ENCODE measurements around the gene ARID3A.

The ARID3A gene

DNA sequence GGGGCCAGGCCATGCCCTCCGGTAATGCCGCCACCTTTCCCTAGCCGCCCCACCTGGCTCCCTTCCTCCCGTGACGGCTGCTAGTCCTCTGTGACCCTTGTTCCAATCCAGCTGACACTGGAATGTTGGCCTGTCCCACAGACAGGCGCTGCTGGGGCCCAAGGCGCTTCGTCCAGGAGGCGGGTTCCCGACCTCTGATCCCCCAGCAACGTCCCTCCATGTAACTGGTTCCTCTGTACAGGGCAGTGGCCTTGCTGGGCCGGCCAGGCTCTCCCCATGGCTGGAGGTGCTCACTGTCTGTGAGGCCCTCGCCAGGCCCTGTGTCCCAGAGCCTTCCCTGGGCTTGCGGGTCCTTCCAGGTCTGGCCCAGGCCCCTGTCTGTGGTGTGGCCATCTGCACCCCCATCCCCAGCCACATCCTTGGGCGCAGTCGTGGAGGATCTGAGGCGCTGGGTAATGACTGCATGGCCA lies 67.6 kb downstream of the ARID3A start:
- H3K4me3 ChIP-seq (ENCODE audit: low read depth, low read length), result no peak overlapping the region
- TF ChIP-seq, protein P1, sequence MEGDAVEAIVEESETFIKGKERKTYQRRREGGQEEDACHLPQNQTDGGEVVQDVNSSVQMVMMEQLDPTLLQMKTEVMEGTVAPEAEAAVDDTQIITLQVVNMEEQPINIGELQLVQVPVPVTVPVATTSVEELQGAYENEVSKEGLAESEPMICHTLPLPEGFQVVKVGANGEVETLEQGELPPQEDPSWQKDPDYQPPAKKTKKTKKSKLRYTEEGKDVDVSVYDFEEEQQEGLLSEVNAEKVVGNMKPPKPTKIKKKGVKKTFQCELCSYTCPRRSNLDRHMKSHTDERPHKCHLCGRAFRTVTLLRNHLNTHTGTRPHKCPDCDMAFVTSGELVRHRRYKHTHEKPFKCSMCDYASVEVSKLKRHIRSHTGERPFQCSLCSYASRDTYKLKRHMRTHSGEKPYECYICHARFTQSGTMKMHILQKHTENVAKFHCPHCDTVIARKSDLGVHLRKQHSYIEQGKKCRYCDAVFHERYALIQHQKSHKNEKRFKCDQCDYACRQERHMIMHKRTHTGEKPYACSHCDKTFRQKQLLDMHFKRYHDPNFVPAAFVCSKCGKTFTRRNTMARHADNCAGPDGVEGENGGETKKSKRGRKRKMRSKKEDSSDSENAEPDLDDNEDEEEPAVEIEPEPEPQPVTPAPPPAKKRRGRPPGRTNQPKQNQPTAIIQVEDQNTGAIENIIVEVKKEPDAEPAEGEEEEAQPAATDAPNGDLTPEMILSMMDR (IDR thresholded peaks at IDR 0.05; ENCODE audit: borderline replicate concordance, insufficient read depth, low read depth, low read length), result no peak

DNA sequence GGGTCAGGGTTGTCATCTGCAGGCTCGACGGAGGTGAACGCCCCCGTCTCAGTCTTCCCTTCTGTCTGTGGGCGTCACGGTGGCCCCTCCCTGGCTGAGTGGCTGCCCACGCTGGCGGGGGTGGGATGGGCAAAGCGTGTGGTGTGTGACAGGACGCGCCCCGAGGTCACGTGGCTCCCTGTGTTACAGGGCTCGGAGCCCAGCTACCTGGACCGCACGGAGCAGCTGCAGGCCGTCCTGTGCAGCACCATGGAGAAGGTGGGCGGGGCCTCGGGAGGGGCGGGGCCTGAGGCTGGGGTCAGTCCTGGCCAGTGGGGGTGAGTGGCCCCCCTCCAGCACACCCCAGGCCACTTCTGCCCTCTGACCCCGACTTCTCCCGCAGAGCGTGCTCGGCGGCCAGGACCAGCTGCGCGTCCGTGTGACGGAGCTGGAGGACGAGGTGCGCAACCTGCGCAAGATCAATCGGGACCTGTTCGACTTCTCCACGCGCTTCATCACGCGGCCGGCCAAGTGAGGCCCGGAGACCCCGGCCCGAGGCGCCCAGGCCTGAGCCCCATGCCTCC lies 68.1 kb downstream of the ARID3A start:
- TF ChIP-seq, protein P1 (IDR thresholded peaks at IDR 0.05; ENCODE audit: borderline replicate concordance, insufficient read depth, low read depth, low read length), result no peak
- H3K4me3 ChIP-seq (ENCODE audit: low read depth, low read length), result no peak overlapping the region

DNA sequence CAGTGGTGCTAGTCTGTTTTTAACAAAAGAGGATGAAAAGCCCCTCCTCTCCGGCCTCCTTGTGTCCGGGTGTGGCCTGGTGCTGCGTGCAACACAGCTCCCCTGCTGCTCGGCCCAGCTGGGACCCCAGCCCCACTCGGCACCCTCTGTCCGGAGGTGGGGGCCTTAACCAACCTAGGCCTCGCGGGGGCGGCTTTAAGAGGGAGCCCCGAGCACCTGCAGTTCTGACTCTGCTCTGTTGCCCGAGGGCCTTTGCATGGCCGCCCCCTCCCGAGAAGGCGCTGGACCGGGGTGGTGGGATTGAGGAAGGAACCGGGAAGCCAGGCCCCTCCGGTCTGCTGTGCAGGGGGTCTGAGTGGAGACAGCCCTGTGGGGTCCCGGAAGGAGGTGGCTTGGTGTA lies 68.7 kb downstream of the ARID3A start:
- TF ChIP-seq, protein P1 (IDR thresholded peaks at IDR 0.05; ENCODE audit: borderline replicate concordance, insufficient read depth, low read depth, low read length), result no peak

DNA sequence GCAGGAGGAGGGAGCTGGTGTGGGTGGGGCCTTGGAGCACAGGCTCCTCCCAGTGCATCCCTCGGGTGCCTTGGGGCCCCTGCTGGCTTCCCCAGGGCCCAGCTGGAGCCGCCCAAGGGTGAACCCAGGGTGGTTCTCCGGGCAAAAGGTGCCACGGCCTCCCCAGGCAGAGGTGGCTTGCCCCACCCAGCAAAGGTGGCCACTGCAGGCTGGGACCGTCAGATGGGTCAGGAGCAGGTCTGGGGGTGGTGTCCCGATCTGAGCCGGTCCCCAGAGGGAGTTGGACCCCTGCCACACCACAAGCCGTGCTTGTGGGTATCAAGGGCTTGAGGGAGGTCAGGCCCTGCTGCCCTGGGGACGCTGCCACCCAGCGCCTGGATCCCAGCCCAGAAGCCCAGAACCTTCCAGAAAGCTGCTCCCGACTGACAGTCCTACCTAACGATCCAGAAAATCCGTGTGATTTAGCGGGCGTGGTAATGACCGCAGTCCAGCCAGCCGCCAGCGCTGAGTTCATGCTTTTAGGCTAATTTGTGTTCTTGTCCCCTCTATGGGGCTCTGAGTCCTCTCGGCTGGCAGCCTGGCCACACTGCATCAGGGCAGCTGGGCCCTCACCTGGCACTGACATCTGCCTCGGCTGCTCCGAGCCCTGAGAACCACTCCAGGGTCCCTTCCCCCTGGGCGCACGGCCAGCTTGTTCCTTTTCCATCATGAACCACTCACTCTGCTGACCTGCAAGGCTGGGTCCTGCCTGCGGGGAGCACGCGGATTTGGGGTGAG lies 69.4 kb downstream of the ARID3A start:
- no peak overlapping the region for H3K4me3 ChIP-seq (ENCODE audit: low read depth, low read length)
- TF ChIP-seq, protein P1 (IDR thresholded peaks at IDR 0.05; ENCODE audit: borderline replicate concordance, insufficient read depth, low read depth, low read length), result no peak

More for the DNA sequence above, 68.7 kb downstream of the ARID3A start:
- no peak overlapping the region for H3K4me3 ChIP-seq (ENCODE audit: low read depth, low read length)

DNA sequence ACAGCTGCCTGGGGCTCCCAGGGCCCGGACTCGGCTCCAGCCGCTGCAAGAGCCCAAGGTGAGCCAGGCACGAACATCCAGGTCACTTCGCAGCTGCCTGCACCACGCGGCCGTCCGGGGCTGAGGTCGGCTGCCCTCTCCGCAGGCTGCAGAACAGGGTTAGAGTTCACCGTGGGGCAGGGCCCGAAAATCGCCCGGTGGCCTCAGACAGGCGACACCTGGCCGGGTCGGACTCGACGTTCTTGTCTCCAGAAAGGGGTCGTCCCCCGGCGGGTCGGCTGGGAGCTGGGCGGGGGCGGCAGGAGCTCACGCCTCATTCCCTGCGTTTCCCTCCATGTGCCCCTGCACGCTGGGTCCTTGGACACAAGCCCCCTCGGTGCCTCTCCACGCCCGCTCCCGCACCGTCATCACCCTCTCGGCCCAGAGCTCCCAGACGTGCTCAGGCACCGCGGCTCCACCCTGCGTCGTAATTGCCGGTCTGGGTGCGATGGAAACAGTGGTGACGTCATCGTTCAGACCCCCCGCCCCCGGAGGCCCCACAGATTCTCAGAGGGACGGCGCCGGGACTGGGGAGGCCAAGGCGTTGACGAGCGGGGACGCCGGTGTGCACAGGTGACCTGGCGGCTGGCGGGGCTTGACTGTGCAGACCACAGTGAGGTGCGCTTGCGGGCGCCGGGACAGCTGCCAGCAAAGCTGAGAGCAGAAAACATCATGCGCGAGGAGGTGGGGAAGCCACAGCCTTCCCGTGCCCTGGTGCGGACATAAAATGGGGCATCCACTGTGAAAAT lies 70.4 kb downstream of the ARID3A start:
- TF ChIP-seq, protein P1 (IDR thresholded peaks at IDR 0.05; ENCODE audit: borderline replicate concordance, insufficient read depth, low read depth, low read length), result no peak
- no peak overlapping the region for H3K4me3 ChIP-seq (ENCODE audit: low read depth, low read length)

DNA sequence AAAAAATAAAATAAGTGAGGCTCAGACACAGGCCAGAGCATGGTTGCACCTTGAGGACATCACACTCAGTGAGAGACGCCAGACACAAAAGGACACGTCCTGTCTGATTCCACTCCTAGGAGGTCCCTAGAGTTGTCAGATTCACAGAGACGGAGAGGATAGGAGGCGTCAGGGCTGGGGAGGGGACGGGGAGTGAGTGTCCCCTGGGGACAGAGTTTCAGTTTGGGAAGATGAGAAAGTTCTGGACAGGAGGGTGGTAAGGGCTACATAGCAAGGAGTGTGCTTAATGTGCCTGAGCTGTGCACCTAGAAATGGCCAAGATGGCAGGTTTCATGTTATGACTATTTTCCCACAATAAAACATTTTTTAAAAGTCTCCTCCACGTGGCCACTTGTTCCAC lies 72.2 kb downstream of the ARID3A start:
- no peak overlapping the region for H3K4me3 ChIP-seq (ENCODE audit: low read depth, low read length)
- TF ChIP-seq, protein P1 (IDR thresholded peaks at IDR 0.05; ENCODE audit: borderline replicate concordance, insufficient read depth, low read depth, low read length), result no peak

Data from GM12875 (cell line).